GM13977 (cell line): ENCODE measurements around the gene TTC28.

ENCODE experiments used
- DNase-seq: peaks from one replicate; pipeline ENCODE4 v3.0.0; 2012; ENCODE audit warnings: low spot score
- CTCF ChIP-seq: IDR thresholded peaks from 2 replicates; pipeline ENCODE4 v1.5.1; 2012; ENCODE audit warnings: mild to moderate bottlenecking, control low read depth; ENCODE audit not compliant: insufficient read depth; ENCODE audit errors: extremely low read depth, missing control alignments
- in situ Hi-C: fragments of 300-500 bp; cut with MboI; formaldehyde crosslinking; loops from one replicate; pipeline ENCODE4 v1.12.0; 2022; ENCODE audit warnings: low sequenced_read_pairs, low pct_unique_long_range_greater_than_20kb, mixed read lengths, inconsistent platforms; ENCODE audit not compliant: unreplicated experiment

The TTC28 gene

GRCh38 chr22:27982630-27983180 lies 696.9 kb downstream of the TTC28 start:
- no peak for TF ChIP-seq CTCF
- in situ Hi-C loops, result no loop called here
- DNase-seq, result no peak

- TF ChIP-seq CTCF, result no peak
- in situ Hi-C loops, result no loop called here
- no peak for DNase-seq
Observed at GRCh38 chr22:27982106-27982505, 697.5 kb downstream of the TTC28 start.

- DNase-seq, result no peak
- no peak for TF ChIP-seq CTCF
- in situ Hi-C loops, result no loop called here
Observed at GRCh38 chr22:27980424-27981148, 699.1 kb downstream of the TTC28 start.

- TF ChIP-seq CTCF, result no peak
- no peak for DNase-seq
- in situ Hi-C loops, result no loop called here
Observed at GRCh38 chr22:27978802-27979201, 700.8 kb downstream of the TTC28 start.

GRCh38 chr22:27978317-27978716 lies 701.3 kb downstream of the TTC28 start:
- in situ Hi-C loops, result no loop called here
- DNase-seq, result no peak
- TF ChIP-seq CTCF, result no peak

- no peak for TF ChIP-seq CTCF
- DNase-seq, result no peak
- in situ Hi-C loops, result no loop called here
Observed at GRCh38 chr22:27976586-27976985, 703.1 kb downstream of the TTC28 start.
